AG08396 (cell line): ENCODE data around the gene AMBP.
"Not testable (repeated sequence)": the region's sequence is repeated elsewhere in the genome, so short reads cannot be mapped to it uniquely, and the experiment has no call there.

Source experiments
- DNase-seq: peaks from one replicate; pipeline ENCODE4 v3.0.0; 2012; ENCODE audit warnings: low spot score, mixed read lengths

The AMBP gene

GRCh38 chr9:114050646-114051045 lies 27.5 kb downstream of the AMBP start:
- no peak for DNase-seq

GRCh38 chr9:114050226-114050568 lies 27.9 kb downstream of the AMBP start:
- DNase-seq = no peak

GRCh38 chr9:114049441-114050225 lies 28.5 kb downstream of the AMBP start:
- no peak for DNase-seq

GRCh38 chr9:114048533-114049415 lies 29.3 kb downstream of the AMBP start:
- no peak for DNase-seq

- DNase-seq = no peak
Measured at GRCh38 chr9:114047717-114048116, 30.4 kb downstream of the AMBP start.

GRCh38 chr9:114046875-114047274 lies 31.2 kb downstream of the AMBP start:
- DNase-seq = no peak

GRCh38 chr9:114046237-114046755 lies 31.8 kb downstream of the AMBP start:
- DNase-seq = no peak

GRCh38 chr9:114043660-114044059 lies 34.4 kb downstream of the AMBP start:
- not testable (repeated sequence) for DNase-seq

GRCh38 chr9:114039484-114039883 lies 38.6 kb downstream of the AMBP start:
- no peak for DNase-seq

- DNase-seq = no peak
Measured at GRCh38 chr9:114038724-114039313, 39.3 kb downstream of the AMBP start.

- no peak for DNase-seq
Measured at GRCh38 chr9:114037961-114038723, 40.0 kb downstream of the AMBP start.

GRCh38 chr9:114037249-114037648 lies 40.9 kb downstream of the AMBP start:
- no peak for DNase-seq

- DNase-seq = no peak
Measured at GRCh38 chr9:114035845-114036801, 42.0 kb downstream of the AMBP start.

GRCh38 chr9:114035221-114035844 lies 42.8 kb downstream of the AMBP start:
- no peak for DNase-seq

GRCh38 chr9:114034661-114035062 lies 43.4 kb downstream of the AMBP start:
- DNase-seq = no peak

- DNase-seq = no peak
Measured at GRCh38 chr9:114034196-114034595, 43.9 kb downstream of the AMBP start.

GRCh38 chr9:114033397-114034103 lies 44.5 kb downstream of the AMBP start:
- no peak for DNase-seq

- DNase-seq = no peak
Measured at GRCh38 chr9:114031948-114032840, 45.9 kb downstream of the AMBP start.
